Measurements from ENCODE around the gene CLIP2.
"Not testable (repeated sequence)": the region's sequence is repeated elsewhere in the genome, so short reads cannot be mapped to it uniquely, and the experiment has no call there.

CLIP2 gene

GRCh38 chr7:74312418-74313028, 23.3 kb downstream of the CLIP2 start:
- H3K4me3 ChIP-seq (ENCODE audit: low read length) = no peak overlapping the region
- no peaks in the 10 kb centered on the region for H3K79me2 ChIP-seq (ENCODE audit: low read length)
- no peaks in the 10 kb centered on the region for H3K4me1 ChIP-seq (ENCODE audit: low read length)
- peak; percentile 32 for DNase-seq
- H2AFZ ChIP-seq (ENCODE audit: low read length) = peak overlapping the region; percentile 26
- H3K9ac ChIP-seq (ENCODE audit: low read length) = no peak overlapping the region
- no peaks in the 10 kb centered on the region for H3K36me3 ChIP-seq (replicated peaks; ENCODE audit: insufficient read depth, low read length)
- H3K9me3 ChIP-seq (replicated peaks; ENCODE audit: insufficient read depth, low read length) = no peaks in the 10 kb centered on the region
- H3F3A ChIP-seq (ENCODE audit: insufficient read depth, low read length) = no peaks in the 10 kb centered on the region
- no peaks in the 10 kb centered on the region for H3K9me2 ChIP-seq (replicated peaks; ENCODE audit: insufficient read depth, low read length)
- no peaks in the 10 kb centered on the region for H3K27me3 ChIP-seq (replicated peaks; ENCODE audit: insufficient read depth, low read length)
- H3K27ac ChIP-seq (ENCODE audit: low read length) = no peak overlapping the region
- TF ChIP-seq EZH2phosphoT487 (IDR thresholded peaks at IDR 0.05; ENCODE audit: low read length) (no peak), EZH2 (optimal IDR thresholded peaks at IDR 0.05; ENCODE audit: low read depth, low read length) (no peak), CTCF (IDR thresholded peaks at IDR 0.05; ENCODE audit: low read length) (no peak)
- H3K4me2 ChIP-seq (ENCODE audit: low read depth, low read length) = peak overlapping the region; percentile 16; the same call in 1 of the 2 replicates
- no peaks in the 10 kb centered on the region for H4K20me1 ChIP-seq (ENCODE audit: insufficient read depth, low read length)

DNA sequence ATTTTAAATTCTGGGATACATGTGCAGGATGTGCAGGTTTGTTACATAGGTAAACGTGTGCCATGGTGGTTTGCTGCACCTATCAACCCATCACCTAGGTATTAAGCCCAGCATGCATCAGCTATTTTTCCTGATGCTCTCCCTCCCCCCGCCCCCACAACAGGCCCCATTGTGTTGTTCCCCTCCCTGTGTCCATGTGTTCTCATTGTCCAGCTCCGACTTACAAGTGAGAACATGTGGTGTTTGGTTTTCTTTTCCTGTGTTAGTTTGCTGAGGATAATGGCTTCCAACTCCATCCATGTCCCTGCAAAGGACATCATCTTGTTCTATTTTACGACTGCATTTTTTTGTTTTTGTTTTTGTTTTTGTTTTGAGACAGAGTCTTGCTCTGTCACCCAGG, 26.7 kb downstream of the CLIP2 start:
- H3K9ac ChIP-seq (ENCODE audit: low read length); H4K20me1 ChIP-seq (ENCODE audit: insufficient read depth, low read length); H3K9me2 ChIP-seq (replicated peaks; ENCODE audit: insufficient read depth, low read length); H3K4me1 ChIP-seq (ENCODE audit: low read length); H3K27ac ChIP-seq (ENCODE audit: low read length); H3K4me2 ChIP-seq (ENCODE audit: low read depth, low read length); H3K36me3 ChIP-seq (replicated peaks; ENCODE audit: insufficient read depth, low read length); H3K9me3 ChIP-seq (replicated peaks; ENCODE audit: insufficient read depth, low read length); H3F3A ChIP-seq (ENCODE audit: insufficient read depth, low read length); H3K27me3 ChIP-seq (replicated peaks; ENCODE audit: insufficient read depth, low read length); H3K4me3 ChIP-seq (ENCODE audit: low read length); DNase-seq; H2AFZ ChIP-seq (ENCODE audit: low read length); H3K79me2 ChIP-seq (ENCODE audit: low read length): not testable (repeated sequence)

GRCh38 chr7:74317146-74317782, 28.1 kb downstream of the CLIP2 start:
- Histone ChIP-seq H3K9me2 (replicated peaks; ENCODE audit: insufficient read depth, low read length) (no peaks in the 10 kb centered on the region), H3K36me3 (replicated peaks; ENCODE audit: insufficient read depth, low read length) (no peaks in the 10 kb centered on the region), H3F3A (ENCODE audit: insufficient read depth, low read length) (no peaks in the 10 kb centered on the region), H3K4me1 (ENCODE audit: low read length) (no peaks in the 10 kb centered on the region), H3K79me2 (ENCODE audit: low read length) (no peaks in the 10 kb centered on the region), H2AFZ (ENCODE audit: low read length) (no peak overlapping the region), H4K20me1 (ENCODE audit: insufficient read depth, low read length) (no peaks in the 10 kb centered on the region), H3K9ac (ENCODE audit: low read length) (no peak overlapping the region), H3K27me3 (replicated peaks; ENCODE audit: insufficient read depth, low read length) (no peaks in the 10 kb centered on the region), H3K27ac (ENCODE audit: low read length) (no peak overlapping the region), H3K9me3 (replicated peaks; ENCODE audit: insufficient read depth, low read length) (no peaks in the 10 kb centered on the region), H3K4me2 (ENCODE audit: low read depth, low read length) (no peak overlapping the region), H3K4me3 (ENCODE audit: low read length) (no peak overlapping the region)
- TF ChIP-seq CTCF (IDR thresholded peaks at IDR 0.05; ENCODE audit: low read length) (no peak), EZH2 (optimal IDR thresholded peaks at IDR 0.05; ENCODE audit: low read depth, low read length) (no peak), EZH2phosphoT487 (IDR thresholded peaks at IDR 0.05; ENCODE audit: low read length) (no peak)
- no peak for DNase-seq

DNA sequence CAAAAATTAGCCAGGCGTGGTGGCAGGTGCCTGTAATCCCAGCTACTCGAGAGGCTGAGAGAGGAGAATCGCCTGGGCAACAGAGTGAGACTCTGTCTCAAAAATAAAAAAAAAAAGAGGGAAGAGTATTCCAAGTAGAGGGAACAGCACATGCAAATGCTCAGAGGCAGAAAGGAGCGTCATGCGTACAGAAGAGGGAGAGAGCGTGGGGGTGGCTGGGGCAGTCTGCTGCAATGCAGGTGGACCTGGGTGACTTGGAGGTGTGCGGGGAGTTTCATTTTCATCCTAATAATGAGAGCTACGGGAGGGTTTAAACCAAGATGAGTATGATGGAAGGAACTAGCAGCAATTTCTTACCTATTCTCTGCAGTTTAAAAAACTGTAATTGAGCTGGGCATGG, 28.8 kb downstream of the CLIP2 start:
- Histone ChIP-seq H3K4me3 (ENCODE audit: low read length) (no peak overlapping the region), H3K9me2 (replicated peaks; ENCODE audit: insufficient read depth, low read length) (no peaks in the 10 kb centered on the region), H3K27ac (ENCODE audit: low read length) (no peak overlapping the region), H2AFZ (ENCODE audit: low read length) (no peak overlapping the region), H3K27me3 (replicated peaks; ENCODE audit: insufficient read depth, low read length) (no peaks in the 10 kb centered on the region), H3K79me2 (ENCODE audit: low read length) (no peaks in the 10 kb centered on the region), H3K9me3 (replicated peaks; ENCODE audit: insufficient read depth, low read length) (no peaks in the 10 kb centered on the region), H3F3A (ENCODE audit: insufficient read depth, low read length) (no peaks in the 10 kb centered on the region), H4K20me1 (ENCODE audit: insufficient read depth, low read length) (no peaks in the 10 kb centered on the region), H3K4me2 (ENCODE audit: low read depth, low read length) (no peak overlapping the region), H3K36me3 (replicated peaks; ENCODE audit: insufficient read depth, low read length) (no peaks in the 10 kb centered on the region), H3K9ac (ENCODE audit: low read length) (no peak overlapping the region), H3K4me1 (ENCODE audit: low read length) (no peaks in the 10 kb centered on the region)
- no peak for DNase-seq
- TF ChIP-seq EZH2 (optimal IDR thresholded peaks at IDR 0.05; ENCODE audit: low read depth, low read length) (no peak), CTCF (IDR thresholded peaks at IDR 0.05; ENCODE audit: low read length) (no peak), EZH2phosphoT487 (IDR thresholded peaks at IDR 0.05; ENCODE audit: low read length) (no peak)

All from MM.1S (cell line).